ENCODE results near the gene PCMTD2. TPM values are rescaled to one million over a fixed set of nuclear protein-coding genes. Genes with fewer than 3 reads are reported as not detected.

PCMTD2 gene
- total and polyA plus RNA-seq, 2 experiments from 2014 or later: 37.7 to 79.2 TPM

DNA sequence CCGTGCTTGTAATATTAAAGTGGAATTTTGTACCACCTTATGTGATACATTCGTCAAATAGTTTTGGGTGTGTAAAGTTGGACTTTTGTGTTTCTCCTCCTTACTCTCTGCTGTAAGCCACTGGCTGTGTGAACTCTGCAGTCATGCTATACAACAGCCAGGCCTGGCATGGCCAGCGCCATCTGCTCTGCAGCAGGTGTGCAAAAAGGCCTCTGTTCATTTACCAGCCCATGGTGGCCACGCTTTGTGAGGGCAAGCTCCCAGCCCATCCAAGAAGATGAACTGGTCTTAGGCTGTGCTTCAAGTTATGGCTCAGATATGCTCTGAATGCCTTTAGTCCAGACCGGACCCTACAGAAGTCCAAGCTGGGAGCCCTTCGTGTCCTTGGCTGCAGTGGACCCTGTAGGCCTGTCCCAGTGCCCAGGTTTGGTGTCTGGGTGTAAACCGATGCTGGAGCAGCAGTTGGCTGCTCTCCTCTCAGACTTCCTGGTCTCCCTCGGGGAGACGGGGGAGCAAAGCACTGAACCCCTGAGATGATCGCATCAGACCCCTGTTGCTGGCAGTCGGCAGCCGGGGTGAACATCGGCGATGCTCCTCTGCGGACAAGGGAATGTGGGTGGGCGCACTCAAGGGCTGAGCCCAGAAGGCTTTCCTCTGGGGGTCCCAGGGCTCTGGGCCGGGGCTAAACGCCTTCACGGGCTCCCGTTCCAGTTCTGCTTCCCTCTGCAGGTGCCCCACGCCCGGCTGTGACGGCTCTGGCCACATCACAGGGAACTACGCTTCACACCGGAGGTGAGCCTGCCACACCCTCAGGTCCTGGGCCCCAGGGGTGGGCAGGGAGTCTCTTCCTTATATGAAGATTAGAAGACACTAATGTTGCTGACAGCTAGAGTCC lies 28.6 kb upstream of the PCMTD2 start:
- no peak for DNase-seq (ENCODE audit: low spot score)
- no peak overlapping the region for H2AFZ ChIP-seq
- 90% methylated on average over 25 of the region's 25 CpGs for whole genome bisulfite sequencing (ENCODE audit: low lambda C conversion rate, missing lambda C conversion rate)

DNA sequence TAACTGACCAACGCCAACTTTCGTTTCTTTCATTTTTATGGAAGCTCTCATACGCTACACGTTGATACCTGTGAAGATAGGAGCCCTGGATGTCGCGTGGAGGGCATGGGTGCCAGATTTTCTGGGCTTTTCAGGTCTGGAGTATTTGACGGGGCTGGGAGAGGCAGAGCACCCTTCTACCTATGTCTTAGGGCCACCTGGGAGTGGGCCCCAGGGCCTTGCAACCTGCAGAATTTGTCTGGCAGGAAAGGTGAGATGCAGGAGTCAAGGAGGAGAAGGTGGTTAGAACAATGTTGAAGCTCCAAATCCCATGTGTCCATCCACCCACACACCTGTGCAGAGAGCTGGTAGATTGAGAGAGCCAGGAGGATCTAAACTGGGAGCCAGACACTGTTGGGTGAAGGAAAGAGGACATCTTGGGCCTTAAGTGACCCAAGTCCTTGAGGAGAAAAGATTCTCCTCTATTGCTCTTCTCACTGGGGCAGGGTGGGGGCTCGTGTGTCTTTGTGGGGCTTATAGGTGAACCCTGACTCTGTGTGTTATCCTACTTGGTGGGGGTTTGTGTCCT lies 27.4 kb upstream of the PCMTD2 start:
- Histone ChIP-seq H3K9me2 (replicated peaks; ENCODE audit: insufficient read depth) (no peaks in the 10 kb centered on the region), H3K36me3 (replicated peaks; ENCODE audit: insufficient read depth, low read depth) (no peaks in the 10 kb centered on the region), H3K9me3 (ENCODE audit: low read depth) (no peaks in the 10 kb centered on the region), H3K79me2 (no peaks in the 10 kb centered on the region), H4K20me1 (ENCODE audit: insufficient read depth, poor library complexity, severe bottlenecking) (no peaks in the 10 kb centered on the region), H3K27ac (no peak overlapping the region), H2AFZ (no peak overlapping the region), H3K4me2 (no peak overlapping the region), H3K4me1 (ENCODE audit: insufficient read depth) (peaks cover 25% of the 10 kb centered on the region), H3K27me3 (no peaks in the 10 kb centered on the region), H3K4me3 (no peak overlapping the region)
- DNase-seq (ENCODE audit: low spot score): no peak
- TF ChIP-seq, protein P1, sequence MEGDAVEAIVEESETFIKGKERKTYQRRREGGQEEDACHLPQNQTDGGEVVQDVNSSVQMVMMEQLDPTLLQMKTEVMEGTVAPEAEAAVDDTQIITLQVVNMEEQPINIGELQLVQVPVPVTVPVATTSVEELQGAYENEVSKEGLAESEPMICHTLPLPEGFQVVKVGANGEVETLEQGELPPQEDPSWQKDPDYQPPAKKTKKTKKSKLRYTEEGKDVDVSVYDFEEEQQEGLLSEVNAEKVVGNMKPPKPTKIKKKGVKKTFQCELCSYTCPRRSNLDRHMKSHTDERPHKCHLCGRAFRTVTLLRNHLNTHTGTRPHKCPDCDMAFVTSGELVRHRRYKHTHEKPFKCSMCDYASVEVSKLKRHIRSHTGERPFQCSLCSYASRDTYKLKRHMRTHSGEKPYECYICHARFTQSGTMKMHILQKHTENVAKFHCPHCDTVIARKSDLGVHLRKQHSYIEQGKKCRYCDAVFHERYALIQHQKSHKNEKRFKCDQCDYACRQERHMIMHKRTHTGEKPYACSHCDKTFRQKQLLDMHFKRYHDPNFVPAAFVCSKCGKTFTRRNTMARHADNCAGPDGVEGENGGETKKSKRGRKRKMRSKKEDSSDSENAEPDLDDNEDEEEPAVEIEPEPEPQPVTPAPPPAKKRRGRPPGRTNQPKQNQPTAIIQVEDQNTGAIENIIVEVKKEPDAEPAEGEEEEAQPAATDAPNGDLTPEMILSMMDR (IDR thresholded peaks at IDR 0.05; ENCODE audit: poor library complexity): no peak
- no peak for TF ChIP-seq EZH2 (IDR thresholded peaks at IDR 0.05; ENCODE audit: borderline replicate concordance)
- TF ChIP-seq EZH2phosphoT487 (IDR thresholded peaks at IDR 0.05; ENCODE audit: low read depth, severe bottlenecking, unreplicated experiment): no peak
- WGBS (ENCODE audit: low lambda C conversion rate, missing lambda C conversion rate): 95% methylated on average over 8 of the region's 8 CpGs

More for the DNA sequence above, 28.6 kb upstream of the PCMTD2 start:
- no peaks in the 10 kb centered on the region for H3K79me2 ChIP-seq
- no peak overlapping the region for H3K4me2 ChIP-seq
- H3K27ac ChIP-seq: no peak overlapping the region
- TF ChIP-seq EZH2 (IDR thresholded peaks at IDR 0.05; ENCODE audit: borderline replicate concordance) (no peak), EZH2phosphoT487 (IDR thresholded peaks at IDR 0.05; ENCODE audit: low read depth, severe bottlenecking, unreplicated experiment) (no peak)
- TF ChIP-seq, protein P1 (IDR thresholded peaks at IDR 0.05; ENCODE audit: poor library complexity): no peak
- H3K9me3 ChIP-seq (ENCODE audit: low read depth): no peaks in the 10 kb centered on the region
- no peak overlapping the region for H3K4me3 ChIP-seq
- H3K9me2 ChIP-seq (replicated peaks; ENCODE audit: insufficient read depth): no peaks in the 10 kb centered on the region
- H4K20me1 ChIP-seq (ENCODE audit: insufficient read depth, poor library complexity, severe bottlenecking): no peaks in the 10 kb centered on the region
- peaks cover 34% of the 10 kb centered on the region for H3K4me1 ChIP-seq (ENCODE audit: insufficient read depth)
- H3K27me3 ChIP-seq: no peaks in the 10 kb centered on the region
- H3K36me3 ChIP-seq (replicated peaks; ENCODE audit: insufficient read depth, low read depth): no peaks in the 10 kb centered on the region

DNA sequence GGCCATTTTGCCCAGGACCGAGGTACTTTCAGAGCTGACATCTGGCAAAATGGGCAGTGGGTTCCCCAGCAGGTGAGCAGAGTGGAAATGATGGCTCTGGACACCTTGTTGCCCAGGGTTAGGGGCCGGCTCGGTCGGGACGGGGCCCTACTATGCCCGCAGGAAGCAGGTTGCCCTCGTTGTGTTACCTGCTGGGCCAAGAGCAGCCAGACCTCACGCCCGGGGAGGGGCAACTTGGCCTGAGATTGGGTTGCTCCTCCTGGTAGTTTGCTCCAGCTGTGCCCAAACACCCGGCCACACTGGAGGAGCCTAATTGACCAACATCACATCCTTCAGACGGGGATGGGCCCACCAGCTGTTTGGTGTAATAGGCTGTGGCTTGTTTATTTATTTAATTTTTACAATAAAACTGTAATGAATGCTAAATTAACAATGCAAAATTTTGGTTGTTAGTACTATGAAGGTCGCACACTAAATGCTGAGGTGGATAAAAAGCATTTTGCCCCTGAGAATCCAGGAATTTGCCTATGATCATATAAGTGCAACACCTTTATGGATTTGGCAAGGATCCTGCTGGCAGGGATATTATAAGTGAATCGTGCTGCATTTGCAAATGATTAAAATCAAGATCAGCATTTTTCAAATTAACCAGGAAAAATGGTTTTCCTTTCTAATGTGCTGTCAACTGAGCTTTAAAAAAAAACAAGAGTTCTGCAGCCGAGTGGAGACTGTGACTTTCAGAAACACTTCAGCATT lies 26.6 kb upstream of the PCMTD2 start:
- Histone ChIP-seq H3K27ac (no peak overlapping the region), H3K4me2 (peak overlapping the region; percentile 1), H3K9me3 (ENCODE audit: low read depth) (no peaks in the 10 kb centered on the region)

More for the DNA sequence above, 26.6 kb upstream of the PCMTD2 start:
- DNase-seq (ENCODE audit: low spot score): no peak
- H2AFZ ChIP-seq: no peak overlapping the region
- WGBS (ENCODE audit: low lambda C conversion rate, missing lambda C conversion rate): 79% methylated on average over 14 of the region's 14 CpGs
- no peaks in the 10 kb centered on the region for H3K79me2 ChIP-seq
- no peaks in the 10 kb centered on the region for H3K36me3 ChIP-seq (replicated peaks; ENCODE audit: insufficient read depth, low read depth)
- no peak overlapping the region for H3K4me3 ChIP-seq
- TF ChIP-seq EZH2phosphoT487 (IDR thresholded peaks at IDR 0.05; ENCODE audit: low read depth, severe bottlenecking, unreplicated experiment) (no peak), EZH2 (IDR thresholded peaks at IDR 0.05; ENCODE audit: borderline replicate concordance) (no peak)
- TF ChIP-seq, protein P1 (IDR thresholded peaks at IDR 0.05; ENCODE audit: poor library complexity): no peak
- peaks cover 18% of the 10 kb centered on the region for H3K4me1 ChIP-seq (ENCODE audit: insufficient read depth)
- H4K20me1 ChIP-seq (ENCODE audit: insufficient read depth, poor library complexity, severe bottlenecking): no peaks in the 10 kb centered on the region
- H3K27me3 ChIP-seq: no peaks in the 10 kb centered on the region
- no peaks in the 10 kb centered on the region for H3K9me2 ChIP-seq (replicated peaks; ENCODE audit: insufficient read depth)

Measured in hepatocyte (in vitro differentiated cells).